Esophagus muscularis mucosa (tissue), 3 donors: ENCODE results near the gene NPIPA2.
"Not testable (repeated sequence)": the region's sequence is repeated elsewhere in the genome, so short reads cannot be mapped to it uniquely, and the experiment has no call there.

Experiments used
- POLR2AphosphoS5 ChIP-seq, 2 donors: sonication (generic); formaldehyde crosslinking; IDR thresholded peaks; one replicate each; pipeline ENCODE4 v1.6.1; 2017; ENCODE audit warnings: antibody characterized with exemption in 2 of 2
- TF ChIP-seq, protein P1 (sequence below), 3 experiments: fragments of 200-600 bp in 2 of 3; fragments of 450-650 bp in 1 of 3; sonication (generic) in 2 of 3; IDR thresholded peaks; one replicate each; pipeline ENCODE4 v1.5.1; 2017 to 2019; ENCODE audit warnings: antibody characterized with exemption in 3 of 3, mild to moderate bottlenecking in 2 of 3, moderate library complexity in 1 of 3

DNA sequence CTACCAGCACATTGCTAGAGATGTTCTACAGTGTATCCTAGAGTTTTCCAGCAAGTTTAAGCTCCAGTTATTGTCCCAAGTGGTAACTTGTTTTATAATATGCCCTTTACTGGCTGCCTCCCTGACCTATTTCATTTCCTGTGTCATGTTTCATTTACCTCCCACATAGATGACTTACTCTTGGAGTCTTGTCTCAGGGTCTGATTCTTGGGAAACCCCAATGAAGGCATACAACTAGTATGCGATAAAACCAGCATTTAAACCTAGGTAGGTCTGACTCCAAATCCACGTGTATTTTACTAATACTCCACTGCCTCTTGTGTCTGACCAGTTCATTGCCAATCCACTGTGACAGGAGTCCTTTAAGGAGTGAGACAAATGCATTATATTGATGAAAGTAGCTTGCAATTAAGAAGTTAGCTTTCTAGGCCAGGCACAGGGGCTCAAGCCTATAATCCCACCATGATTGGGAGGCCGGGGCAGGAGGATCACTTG is 64.9 kb downstream of the NPIPA2 start:
- TF ChIP-seq, protein P1, sequence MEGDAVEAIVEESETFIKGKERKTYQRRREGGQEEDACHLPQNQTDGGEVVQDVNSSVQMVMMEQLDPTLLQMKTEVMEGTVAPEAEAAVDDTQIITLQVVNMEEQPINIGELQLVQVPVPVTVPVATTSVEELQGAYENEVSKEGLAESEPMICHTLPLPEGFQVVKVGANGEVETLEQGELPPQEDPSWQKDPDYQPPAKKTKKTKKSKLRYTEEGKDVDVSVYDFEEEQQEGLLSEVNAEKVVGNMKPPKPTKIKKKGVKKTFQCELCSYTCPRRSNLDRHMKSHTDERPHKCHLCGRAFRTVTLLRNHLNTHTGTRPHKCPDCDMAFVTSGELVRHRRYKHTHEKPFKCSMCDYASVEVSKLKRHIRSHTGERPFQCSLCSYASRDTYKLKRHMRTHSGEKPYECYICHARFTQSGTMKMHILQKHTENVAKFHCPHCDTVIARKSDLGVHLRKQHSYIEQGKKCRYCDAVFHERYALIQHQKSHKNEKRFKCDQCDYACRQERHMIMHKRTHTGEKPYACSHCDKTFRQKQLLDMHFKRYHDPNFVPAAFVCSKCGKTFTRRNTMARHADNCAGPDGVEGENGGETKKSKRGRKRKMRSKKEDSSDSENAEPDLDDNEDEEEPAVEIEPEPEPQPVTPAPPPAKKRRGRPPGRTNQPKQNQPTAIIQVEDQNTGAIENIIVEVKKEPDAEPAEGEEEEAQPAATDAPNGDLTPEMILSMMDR (IDR thresholded peaks at IDR 0.05): not testable (repeated sequence)
- not testable (repeated sequence) for TF ChIP-seq POLR2AphosphoS5 (IDR thresholded peaks at IDR 0.05)
